B cell (primary cell): ENCODE measurements around the gene ARL5B. TPM values are rescaled to one million over a fixed set of nuclear protein-coding genes. Genes with fewer than 3 reads are reported as not detected.

Experiments used
- ATAC-seq: fragments of 200-7000 bp; cut with Tn5 transposase; one replicate; pipeline ENCODE4 v1.10.0; 2021; ENCODE audit warnings: low read depth, mild to moderate bottlenecking, moderate number of reproducible peaks, moderate library complexity
- CTCF ChIA-PET: fragments of 350-600 bp; sonication (Branson Sonifier 250); formaldehyde crosslinking; loops from one replicate; lab custom pipeline; 2021; ENCODE audit warnings: antibody characterized with exemption, inconsistent platforms; lab: Charles Lee
- POLR2A ChIA-PET: fragments of 350-600 bp; sonication (Branson Sonifier 250); formaldehyde crosslinking; loops from one replicate; lab custom pipeline; 2021; ENCODE audit warnings: antibody characterized with exemption; lab: Charles Lee
- DNase-seq: peaks from one replicate; pipeline ENCODE4 v3.0.0; 2013
- H2AFZ ChIP-seq: 2 replicates; pipeline ENCODE4 v1.6.1; 2012; ENCODE audit warnings: mild to moderate bottlenecking, low read depth, low read length; ENCODE audit not compliant: insufficient read depth, poor library complexity, severe bottlenecking
- H3K27ac ChIP-seq, 2 donors: 1 replicate in 1 of 2; 2 replicates in 1 of 2; pipeline ENCODE4 v1.5.1; 2012 to 2013; ENCODE audit warnings: low read length in 2 of 2, mild to moderate bottlenecking in 2 of 2, moderate library complexity in 1 of 2
- H3K27me3 ChIP-seq, 4 experiments: fragments of 200-600 bp in 1 of 4; sonication (generic) in 1 of 4; replicated peaks in 1 of 4; 1 replicate in 2 of 4; 2 replicates in 2 of 4; pipeline versions ENCODE4 v1.6.1 to v1.7.0; 2013 to 2016; ENCODE audit warnings: low read length in 3 of 4, mild to moderate bottlenecking in 2 of 4, mixed read lengths in 1 of 4, moderate library complexity in 1 of 4; ENCODE audit not compliant: insufficient read depth in 4 of 4, control insufficient read depth in 3 of 4; ENCODE audit errors: control extremely low read depth in 1 of 4
- H3K36me3 ChIP-seq, 2 experiments: replicated peaks in 1 of 2; 1 replicate in 1 of 2; 2 replicates in 1 of 2; pipeline versions ENCODE4 v1.6.1 to v1.7.1; 2013; ENCODE audit warnings: low read length in 1 of 2; ENCODE audit not compliant: insufficient read depth in 2 of 2, control insufficient read depth in 1 of 2; ENCODE audit errors: control extremely low read depth in 1 of 2, extremely low read depth in 1 of 2
- H3K4me1 ChIP-seq, 2 donors: fragments of 200-600 bp in 1 of 2; sonication (generic) in 1 of 2; 1 replicate in 1 of 2; 2 replicates in 1 of 2; pipeline versions ENCODE4 v1.5.1 to v1.6.1; 2013 to 2017; ENCODE audit warnings: low read length in 2 of 2; ENCODE audit not compliant: control insufficient read depth in 2 of 2, insufficient read depth in 2 of 2
- H3K4me2 ChIP-seq: replicated peaks from 2 replicates; pipeline ENCODE3; 2012; ENCODE audit warnings: mild to moderate bottlenecking, low read depth, low read length; ENCODE audit not compliant: poor library complexity, severe bottlenecking
- H3K4me3 ChIP-seq, 5 experiments: fragments of 200-600 bp in 1 of 5; sonication (generic) in 1 of 5; 1 replicate in 3 of 5; 2 replicates in 2 of 5; pipeline versions ENCODE4 v1.5.1 to v1.7.0; 2011 to 2016; ENCODE audit warnings: low read length in 4 of 5, mild to moderate bottlenecking in 4 of 5, low read depth in 2 of 5, control low read depth in 1 of 5, moderate library complexity in 1 of 5; ENCODE audit not compliant: insufficient read depth in 1 of 5; ENCODE audit errors: control extremely low read depth in 1 of 5, extremely low read depth in 1 of 5
- H3K79me2 ChIP-seq: fragments of 200-600 bp; sonication (generic); one replicate; pipeline ENCODE4 v1.6.0; 2016; ENCODE audit warnings: low read length; ENCODE audit not compliant: control insufficient read depth, insufficient read depth
- H3K9ac ChIP-seq: fragments of 200-600 bp; sonication (generic); 2 replicates; pipeline ENCODE4 v1.6.1; 2017; ENCODE audit warnings: mild to moderate bottlenecking, low read length, moderate library complexity
- H3K9me3 ChIP-seq, 3 donors: one replicate each; pipeline versions ENCODE4 v1.6.1 to v1.7.1; 2013; ENCODE audit warnings: low read length in 2 of 3; ENCODE audit not compliant: control insufficient read depth in 2 of 3, insufficient read depth in 1 of 3; ENCODE audit errors: control extremely low read depth in 1 of 3
- H4K20me1 ChIP-seq: 2 replicates; pipeline ENCODE4 v1.6.0; 2012; ENCODE audit warnings: mild to moderate bottlenecking, low read length; ENCODE audit not compliant: insufficient read depth, control insufficient read depth, poor library complexity, severe bottlenecking
- H3K27ac Mint-ChIP-seq: one replicate; pipeline ENCODE4 v1.8.0; 2021; ENCODE audit warnings: mixed read lengths
- H3K27me3 Mint-ChIP-seq: one replicate; pipeline ENCODE4 v1.8.0; 2021; ENCODE audit warnings: mixed read lengths
- H3K4me1 Mint-ChIP-seq: one replicate; pipeline ENCODE4 v1.8.0; 2021; ENCODE audit warnings: mixed read lengths
- H3K4me3 Mint-ChIP-seq: one replicate; pipeline ENCODE4 v1.8.0; 2021; ENCODE audit warnings: mixed read lengths
- H3K9me3 Mint-ChIP-seq: one replicate; pipeline ENCODE4 v1.8.0; 2022; ENCODE audit warnings: mixed read lengths; ENCODE audit not compliant: insufficient read depth
- CTCF ChIP-seq: fragments of 200-600 bp; IDR thresholded peaks from one replicate; pipeline ENCODE4 v1.8.0; 2022; ENCODE audit warnings: antibody characterized with exemption, mild to moderate bottlenecking
- EZH2 ChIP-seq: IDR thresholded peaks from 2 replicates; pipeline ENCODE4 v1.6.1; 2012; ENCODE audit warnings: borderline replicate concordance, low read depth, mild to moderate bottlenecking, moderate library complexity, low read length; ENCODE audit not compliant: insufficient read depth, poor library complexity, severe bottlenecking
- WGBS: methylation state at CpG from one replicate; pipeline ENCODE4 v1.1.5; 2013; ENCODE audit warnings: missing lambda C conversion rate; ENCODE audit not compliant: insufficient coverage; 5-methylcytosine and 5-hydroxymethylcytosine counted together
- intact Hi-C: fragments of 100-400 bp; cut with micrococcal nuclease; formaldehyde crosslinking; loops from one replicate; pipeline ENCODE4 v1.10.0; 2022
- polyA plus RNA-seq: library from polyadenylated mRNA; depleted of rRNA; stranded (reverse); fragments of >200 nt; gene quantifications from 2 replicates; pipeline ENCODE4 v1.2.3, GENCODE V29; 2012
- total RNA-seq, 2 donors: library from RNA; stranded (reverse); fragments of 120-200 nt in 1 of 2; gene quantifications; 1 replicate in 1 of 2; 2 replicates in 1 of 2; pipeline versions ENCODE4 v1.2.3 to v1.2.4, GENCODE V29; 2013 to 2022

The ARL5B gene
- total and polyA plus RNA-seq, 2 donors (not counting 1 experiment from before 2014, with no cell fraction given) = 5.2 to 13.4 TPM

GRCh38 chr10:18723801-18724200 lies 64.6 kb downstream of the ARL5B start:
- H3K79me2 ChIP-seq = no peaks in the 10 kb centered on the region
- no peak overlapping the region for H3K4me3 Mint-ChIP-seq
- H3K27ac ChIP-seq = no peak overlapping the region
- peaks cover 4% of the 10 kb centered on the region for H3K27me3 Mint-ChIP-seq
- ChIA-PET POLR2A (no interaction called here), CTCF (no interaction called here)
- H3K4me1 ChIP-seq = no peaks in the 10 kb centered on the region
- WGBS = 44% methylated on average over 1 of the region's 3 CpGs
- ATAC-seq (no peak), DNase-seq (no peak)
- H3K4me3 ChIP-seq = no peak overlapping the region
- H3K27me3 ChIP-seq = no peaks in the 10 kb centered on the region
- H3K4me2 ChIP-seq = no peak overlapping the region
- no peaks in the 10 kb centered on the region for H4K20me1 ChIP-seq
- no peaks in the 10 kb centered on the region for H3K4me1 Mint-ChIP-seq
- H3K9me3 Mint-ChIP-seq = no peaks in the 10 kb centered on the region
- H2AFZ ChIP-seq = no peak overlapping the region
- intact Hi-C loops = no loop called here
- no peak overlapping the region for H3K27ac Mint-ChIP-seq
- no peak for TF ChIP-seq CTCF
- no peak for TF ChIP-seq EZH2
- H3K9ac ChIP-seq = no peak overlapping the region
- no peaks in the 10 kb centered on the region for H3K9me3 ChIP-seq
- no peaks in the 10 kb centered on the region for H3K36me3 ChIP-seq

Other genes with a start within 250 kb of the ARL5B start
- gene NSUN6, start 7.8 kb upstream of the ARL5B start, total RNA-seq = 27.9 and 29.2 TPM in 2 replicates
- 13.4 and 20.0 TPM in 2 replicates for gene NSUN6, start 7.8 kb upstream of the ARL5B start, polyA plus RNA-seq